NB4 (cell line): ENCODE data around the gene ADGRG6.

Experiments used
- CTCF ChIP-seq: IDR thresholded peaks from one replicate; pipeline ENCODE4 v1.5.1; 2012; ENCODE audit warnings: low read depth, low read length
- MAX ChIP-seq: IDR thresholded peaks from 2 replicates; pipeline ENCODE4 v1.6.1; 2011; ENCODE audit warnings: low read depth, low read length

- no peak for TF ChIP-seq CTCF
- no peak for TF ChIP-seq MAX
These were observed 56.1 kb downstream of the ADGRG6 start for GRCh38 chr6:142357879-142358278.
